Fibroblast of the aortic adventitia (primary cell): ENCODE data around the gene TRPC5OS. TPM values are rescaled to one million over a fixed set of nuclear protein-coding genes. Genes with fewer than 3 reads are reported as not detected.

Experiments used
- DNase-seq: peaks from one replicate; pipeline ENCODE4 v3.0.0-alpha.2; 2010; ENCODE audit warnings: low read depth
- H3K4me3 ChIP-seq: 2 replicates; pipeline ENCODE4 v1.5.1; 2011; ENCODE audit warnings: low read depth, mild to moderate bottlenecking, control low read depth, low read length, moderate library complexity
- total RNA-seq: library from RNA; depleted of rRNA; stranded (reverse); fragments of >200 nt; gene quantifications from 2 replicates; pipeline ENCODE4 v1.2.3, GENCODE V29; 2012; ENCODE audit warnings: low replicate concordance
- TF ChIP-seq, protein P1 (sequence below): IDR thresholded peaks from 2 replicates; pipeline ENCODE4 v1.5.1; 2011; ENCODE audit warnings: mild to moderate bottlenecking, low read length, control low read depth, inconsistent platforms; ENCODE audit not compliant: insufficient read depth

TRPC5OS gene
- total RNA-seq, result not detected in 2 replicates

DNA sequence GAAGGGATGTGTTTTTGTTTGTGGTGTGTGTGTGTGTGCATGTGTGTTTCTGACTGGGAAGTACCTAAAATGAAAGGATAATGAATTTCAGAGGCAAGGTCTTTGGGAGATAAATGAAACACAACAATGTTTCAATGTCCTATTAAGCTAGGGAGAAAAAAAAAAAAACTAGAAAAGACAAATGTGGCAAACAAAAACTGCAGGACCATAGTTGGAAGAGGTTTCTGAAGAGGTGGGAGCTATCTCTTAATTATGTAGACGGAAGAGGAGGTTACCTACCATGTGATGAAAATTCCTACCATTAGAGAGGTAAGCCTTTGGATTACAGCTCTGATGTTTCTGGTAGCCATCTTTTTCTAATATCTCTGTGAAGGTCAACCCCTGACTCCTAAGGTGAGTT is at the start of gene TRPC5OS:
TSS of gene TRPC5OS (plus strand) at position 301 of the 400 bp plus-strand sequence. CDS start 25,669 bp downstream, outside the sequence.
- TF ChIP-seq, protein P1, sequence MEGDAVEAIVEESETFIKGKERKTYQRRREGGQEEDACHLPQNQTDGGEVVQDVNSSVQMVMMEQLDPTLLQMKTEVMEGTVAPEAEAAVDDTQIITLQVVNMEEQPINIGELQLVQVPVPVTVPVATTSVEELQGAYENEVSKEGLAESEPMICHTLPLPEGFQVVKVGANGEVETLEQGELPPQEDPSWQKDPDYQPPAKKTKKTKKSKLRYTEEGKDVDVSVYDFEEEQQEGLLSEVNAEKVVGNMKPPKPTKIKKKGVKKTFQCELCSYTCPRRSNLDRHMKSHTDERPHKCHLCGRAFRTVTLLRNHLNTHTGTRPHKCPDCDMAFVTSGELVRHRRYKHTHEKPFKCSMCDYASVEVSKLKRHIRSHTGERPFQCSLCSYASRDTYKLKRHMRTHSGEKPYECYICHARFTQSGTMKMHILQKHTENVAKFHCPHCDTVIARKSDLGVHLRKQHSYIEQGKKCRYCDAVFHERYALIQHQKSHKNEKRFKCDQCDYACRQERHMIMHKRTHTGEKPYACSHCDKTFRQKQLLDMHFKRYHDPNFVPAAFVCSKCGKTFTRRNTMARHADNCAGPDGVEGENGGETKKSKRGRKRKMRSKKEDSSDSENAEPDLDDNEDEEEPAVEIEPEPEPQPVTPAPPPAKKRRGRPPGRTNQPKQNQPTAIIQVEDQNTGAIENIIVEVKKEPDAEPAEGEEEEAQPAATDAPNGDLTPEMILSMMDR, result no peak
- DNase-seq, result no peak
- no peak within 1 kb of the TSS for H3K4me3 ChIP-seq

- no peak for DNase-seq
- TF ChIP-seq, protein P1, result no peak
- H3K4me3 ChIP-seq, result no peak overlapping the region
These were observed 46.6 kb upstream of the TRPC5OS start for GRCh38 chrX:111829345-111829744.

DNA sequence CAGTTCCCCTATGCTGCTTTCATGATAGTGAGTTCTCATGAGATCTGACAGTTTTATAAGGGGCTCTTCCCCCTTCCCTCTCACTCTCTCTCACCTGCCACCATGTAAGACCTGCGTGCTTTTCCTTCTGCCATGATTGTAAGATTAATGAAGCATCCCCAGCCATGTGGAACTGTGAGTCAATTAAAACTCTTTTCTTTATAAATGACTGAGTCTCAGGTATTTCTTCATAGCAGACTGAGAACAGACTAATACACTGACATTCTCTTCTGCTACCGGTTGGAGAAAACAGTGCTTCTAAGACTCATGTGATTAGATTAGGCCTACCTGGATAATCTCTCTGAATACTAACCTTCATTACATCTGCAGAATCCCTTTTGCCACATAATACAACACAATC is 45.4 kb upstream of the TRPC5OS start:
- no peak overlapping the region for H3K4me3 ChIP-seq
- TF ChIP-seq, protein P1, result no peak
- no peak for DNase-seq

GRCh38 chrX:111831343-111831742 is 44.6 kb upstream of the TRPC5OS start:
- no peak overlapping the region for H3K4me3 ChIP-seq
- TF ChIP-seq, protein P1, result no peak
- DNase-seq, result no peak

GRCh38 chrX:111837197-111837596 is 38.8 kb upstream of the TRPC5OS start:
- no peak for DNase-seq
- H3K4me3 ChIP-seq, result no peak overlapping the region
- TF ChIP-seq, protein P1, result no peak

GRCh38 chrX:111847491-111848133 is 28.4 kb upstream of the TRPC5OS start:
- no peak overlapping the region for H3K4me3 ChIP-seq
- DNase-seq, result no peak
- TF ChIP-seq, protein P1, result no peak

DNA sequence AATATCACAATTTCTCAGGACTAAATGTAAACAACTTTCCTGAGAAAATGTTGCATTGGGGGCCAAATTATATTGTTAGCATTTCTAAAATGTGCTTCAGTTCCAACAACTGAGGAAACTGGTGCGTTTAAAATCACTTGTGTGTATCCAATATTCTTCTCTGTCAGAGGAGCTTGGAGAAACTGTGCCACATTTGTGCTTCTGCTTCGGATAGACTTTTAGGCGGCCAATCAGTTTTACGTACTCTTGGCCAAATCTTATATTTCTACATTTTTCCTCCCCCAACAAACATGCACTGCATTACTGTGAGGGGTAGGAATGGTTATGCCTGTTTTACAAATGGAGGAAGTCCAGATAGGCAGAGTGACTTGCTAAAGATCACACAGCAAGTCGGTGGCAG is 27.4 kb upstream of the TRPC5OS start:
- H3K4me3 ChIP-seq, result no peak overlapping the region
- TF ChIP-seq, protein P1, result no peak
- no peak for DNase-seq
